Tongue (tissue), 2 donors: ENCODE data around the gene MOBP. TPM values are rescaled to one million over a fixed set of nuclear protein-coding genes. Genes with fewer than 3 reads are reported as not detected.

Source experiments
- DNase-seq: peaks from one replicate; pipeline ENCODE4 v3.0.0-alpha.2; 2015
- total RNA-seq: library from RNA; depleted of rRNA; stranded (reverse); fragments of >200 nt; gene quantifications from one replicate; pipeline ENCODE4 v1.2.3, GENCODE V29; 2014

The MOBP gene
- total RNA-seq, 1 donor from 2014 or later: not detected

- DNase-seq: no peak
These were observed 75.1 kb downstream of the MOBP start for GRCh38 chr3:39542588-39542988.

GRCh38 chr3:39548282-39548681 is 80.8 kb downstream of the MOBP start:
- DNase-seq: no peak

GRCh38 chr3:39550354-39551051 is 83.0 kb downstream of the MOBP start:
- no peak for DNase-seq

Other genes starting within 250 kb of the MOBP start
- 4.8 TPM for gene CX3CR1, start 187.6 kb upstream of the MOBP start, total RNA-seq
- 1.1 TPM for gene CCR8, start 138.0 kb upstream of the MOBP start, total RNA-seq
- 15.6 TPM for gene SLC25A38, start 84.3 kb upstream of the MOBP start, total RNA-seq
- 599 TPM for gene RPSA, start 61.0 kb upstream of the MOBP start, total RNA-seq